Aorta (tissue), 5 donors: ENCODE results near the gene CUL5. TPM values are rescaled to one million over a fixed set of nuclear protein-coding genes. Genes with fewer than 3 reads are reported as not detected.

ENCODE experiments used
- ATAC-seq: fragments of 200-7000 bp; cut with Tn5 transposase; one replicate; pipeline ENCODE4 v1.9.1; 2022; ENCODE audit warnings: moderate library complexity; ENCODE audit not compliant: low FRiP score
- DNase-seq, 2 donors: peaks; one replicate each; pipeline ENCODE4 v3.0.0-alpha.2; 2020
- H3K27ac ChIP-seq, 2 donors: one replicate each; pipeline ENCODE4 v1.5.1; 2013; ENCODE audit warnings: low read length in 2 of 2, mild to moderate bottlenecking in 2 of 2, moderate library complexity in 2 of 2, control low read depth in 1 of 2, inconsistent platforms in 1 of 2, low read depth in 1 of 2
- H3K27me3 ChIP-seq, 2 donors: one replicate each; pipeline ENCODE4 v1.6.1; 2013; ENCODE audit warnings: control low read depth in 1 of 2, low read length in 1 of 2, mild to moderate bottlenecking in 1 of 2, moderate library complexity in 1 of 2; ENCODE audit not compliant: insufficient read depth in 2 of 2, control insufficient read depth in 1 of 2
- H3K36me3 ChIP-seq, 2 donors: one replicate each; pipeline ENCODE4 v1.6.1; 2013; ENCODE audit warnings: control low read depth in 1 of 2, low read length in 1 of 2, mild to moderate bottlenecking in 1 of 2; ENCODE audit not compliant: insufficient read depth in 2 of 2, control insufficient read depth in 1 of 2
- H3K4me1 ChIP-seq, 2 donors: one replicate each; pipeline ENCODE4 v1.6.1; 2013; ENCODE audit warnings: low read length in 2 of 2, control low read depth in 1 of 2, mild to moderate bottlenecking in 1 of 2, moderate library complexity in 1 of 2; ENCODE audit not compliant: insufficient read depth in 2 of 2, control insufficient read depth in 1 of 2
- H3K4me3 ChIP-seq, 2 donors: one replicate each; pipeline ENCODE4 v1.5.1; 2013; ENCODE audit warnings: low read length in 2 of 2, control low read depth in 1 of 2, mild to moderate bottlenecking in 1 of 2
- H3K9me3 ChIP-seq: one replicate; pipeline ENCODE4 v1.6.1; 2013; ENCODE audit warnings: mild to moderate bottlenecking, low read length; ENCODE audit not compliant: control insufficient read depth
- WGBS, 2 donors: extraction: QIAGEN DNeasy Blood & Tissue Kit; methylation state at CpG; one replicate each; pipeline ENCODE4 v1.1.7; 2013; 5-methylcytosine and 5-hydroxymethylcytosine counted together
- intact Hi-C, 2 donors: fragments of 100-400 bp; cut with DNase I; formaldehyde crosslinking; loops; one replicate each; pipeline versions ENCODE4 v1.14.2 to v1.15.0; 2022
- polyA plus RNA-seq, 2 donors: library from polyadenylated mRNA; stranded (reverse); fragments of 200-250 nt; gene quantifications; one replicate each; pipeline ENCODE4 v1.2.3, GENCODE V29; 2013
- total RNA-seq, 2 donors: library from RNA; stranded (reverse); fragmentation: NEBNext Ultra II Directional; extraction: Animal tissue kit (Norgen Biotek cat#: 25700); gene quantifications; one replicate each; pipeline ENCODE4 v1.2.1, GENCODE V29; 2021
- donor health status: healthy with polysubstance abuse.
- donor health status: Bipolar disorder and iron deficiency.
- donor health status: DM: no; HTN: no; CAD: no.
- donor health status: DM: no; HTN: no; CAD: no.
- donor health status: DM: yes; HTN: yes; CAD: no.

The CUL5 gene
- total and polyA plus RNA-seq, 4 donors, result 8.5 to 34.3 (median 21.8) TPM

DNA sequence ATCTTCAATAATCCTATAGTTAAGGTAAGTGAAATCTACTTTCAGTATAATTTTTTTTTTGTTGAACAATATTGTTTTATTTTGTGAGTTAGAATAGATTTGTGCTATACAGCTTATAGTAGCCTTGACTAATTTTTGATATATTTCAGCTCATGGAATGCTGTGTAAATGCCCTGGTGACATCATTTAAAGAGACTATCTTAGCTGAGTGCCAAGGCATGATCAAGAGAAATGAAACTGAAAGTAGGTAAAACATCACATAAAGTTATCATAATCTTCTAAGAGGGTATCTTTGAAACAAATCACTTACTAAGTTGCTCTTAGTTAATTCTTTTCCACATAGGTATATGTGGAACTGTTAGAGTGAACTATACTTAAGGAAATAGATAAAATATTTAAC is 61.2 kb downstream of the CUL5 start:
- no peaks in the 10 kb centered on the region for H3K4me1 ChIP-seq
- no peaks in the 10 kb centered on the region for H3K9me3 ChIP-seq
- no peaks in the 10 kb centered on the region for H3K27me3 ChIP-seq
- intact Hi-C loops, result no loop called here
- no peak for ATAC-seq
- DNase-seq, result no peak
- no peak overlapping the region for H3K4me3 ChIP-seq
- H3K27ac ChIP-seq, result no peak overlapping the region
- peaks cover 0 to 2% of the 10 kb centered on the region in 2 donors for H3K36me3 ChIP-seq

GRCh38 chr11:108084811-108085210 is 76.1 kb downstream of the CUL5 start:
- Histone ChIP-seq H3K9me3 (no peaks in the 10 kb centered on the region), H3K36me3 (peaks cover 0 to 3% of the 10 kb centered on the region in 2 donors)
- WGBS, 2 donors, result 54 to 62% methylated on average over 1 of the region's 1 CpG

GRCh38 chr11:108085672-108086071 is 77.0 kb downstream of the CUL5 start:
- ATAC-seq, result no peak
- H3K36me3 ChIP-seq, result peaks cover 0 to 3% of the 10 kb centered on the region in 2 donors

More at GRCh38 chr11:108084811-108085210, 76.1 kb downstream of the CUL5 start:
- no peak overlapping the region for H3K27ac ChIP-seq
- DNase-seq (no peak), ATAC-seq (no peak)
- H3K27me3 ChIP-seq, result no peaks in the 10 kb centered on the region
- H3K4me1 ChIP-seq, result no peaks in the 10 kb centered on the region
- intact Hi-C loops, result no loop called here
- H3K4me3 ChIP-seq, result no peak overlapping the region

GRCh38 chr11:108092134-108092533 is 83.4 kb downstream of the CUL5 start:
- no peaks in the 10 kb centered on the region for H3K9me3 ChIP-seq
- DNase-seq, result no peak
- H3K36me3 ChIP-seq, result no peaks in the 10 kb centered on the region
- 47% methylated on average over 2 of the region's 2 CpGs for WGBS, 2 donors
- no peaks in the 10 kb centered on the region for H3K4me1 ChIP-seq
- intact Hi-C loops, result no loop called here
- no peak overlapping the region for H3K4me3 ChIP-seq
- no peaks in the 10 kb centered on the region for H3K27me3 ChIP-seq
- ATAC-seq, result no peak
- no peak overlapping the region for H3K27ac ChIP-seq

More at GRCh38 chr11:108085672-108086071, 77.0 kb downstream of the CUL5 start:
- H3K27me3 ChIP-seq, result no peaks in the 10 kb centered on the region
- no peaks in the 10 kb centered on the region for H3K4me1 ChIP-seq
- H3K27ac ChIP-seq, result no peak overlapping the region
- WGBS, 2 donors, result 96 to 98% methylated on average over 2 of the region's 2 CpGs
- DNase-seq, result no peak
- intact Hi-C loops, result no loop called here
- no peaks in the 10 kb centered on the region for H3K9me3 ChIP-seq
- no peak overlapping the region for H3K4me3 ChIP-seq

DNA sequence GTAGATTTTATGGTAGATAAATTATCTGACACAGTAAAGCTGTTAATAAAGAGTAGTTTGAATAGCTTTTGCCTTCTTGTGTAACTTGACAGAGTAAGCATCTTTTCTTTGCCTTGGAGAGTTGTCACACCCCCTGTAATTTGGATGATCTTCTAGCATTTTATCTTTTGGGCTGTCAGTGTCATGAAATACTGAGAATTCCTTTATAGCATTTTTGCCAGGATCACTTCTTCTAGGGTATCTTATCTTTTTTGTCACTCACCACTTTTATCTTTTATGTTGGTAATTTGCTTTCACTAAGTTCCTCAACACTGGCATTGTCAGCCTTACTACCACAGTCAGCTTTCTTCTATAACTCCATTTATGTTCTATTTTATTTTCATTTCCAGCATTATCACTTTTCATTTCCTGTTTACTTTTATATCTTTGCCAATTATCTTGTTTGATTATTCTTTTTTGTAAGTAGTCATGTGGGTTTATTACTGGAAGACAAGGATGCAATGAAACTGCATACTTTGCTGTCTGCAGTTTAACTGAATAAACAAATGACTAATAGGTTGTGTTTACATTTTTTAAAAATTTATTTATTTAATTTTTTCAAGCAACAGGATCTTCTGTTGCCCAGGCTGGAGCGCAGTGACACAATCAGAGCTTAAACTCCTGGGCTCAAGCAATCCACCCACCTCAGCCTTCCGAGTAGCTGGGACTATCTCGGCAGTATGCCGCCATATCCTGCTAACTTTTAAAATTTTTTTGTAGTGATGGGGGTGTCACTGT is 84.6 kb downstream of the CUL5 start:
- Histone ChIP-seq H3K4me3 (no peak overlapping the region), H3K4me1 (no peaks in the 10 kb centered on the region), H3K27ac (no peak overlapping the region), H3K9me3 (no peaks in the 10 kb centered on the region), H3K27me3 (no peaks in the 10 kb centered on the region), H3K36me3 (no peaks in the 10 kb centered on the region)
- 82 to 89% methylated on average over 4 of the region's 4 CpGs for WGBS, 2 donors
- intact Hi-C loops, result no loop called here
- ATAC-seq, result no peak
- DNase-seq, result no peak

- DNase-seq (no peak), ATAC-seq (no peak)
- Histone ChIP-seq H3K9me3 (no peaks in the 10 kb centered on the region), H3K27ac (no peak overlapping the region), H3K36me3 (peaks cover 4 to 5% of the 10 kb centered on the region in 2 donors), H3K27me3 (no peaks in the 10 kb centered on the region), H3K4me3 (no peak overlapping the region), H3K4me1 (no peaks in the 10 kb centered on the region)
- 91 to 94% methylated on average over 3 of the region's 3 CpGs for WGBS, 2 donors
- intact Hi-C loops, result no loop called here
Observed at GRCh38 chr11:108097179-108097578, 88.5 kb downstream of the CUL5 start.

GRCh38 chr11:108101090-108101775 is 92.5 kb downstream of the CUL5 start:
- H3K27me3 ChIP-seq, result no peaks in the 10 kb centered on the region
- no peak for ATAC-seq
- WGBS, 2 donors, result 75 to 93% methylated on average over 1 of the region's 1 CpG

DNA sequence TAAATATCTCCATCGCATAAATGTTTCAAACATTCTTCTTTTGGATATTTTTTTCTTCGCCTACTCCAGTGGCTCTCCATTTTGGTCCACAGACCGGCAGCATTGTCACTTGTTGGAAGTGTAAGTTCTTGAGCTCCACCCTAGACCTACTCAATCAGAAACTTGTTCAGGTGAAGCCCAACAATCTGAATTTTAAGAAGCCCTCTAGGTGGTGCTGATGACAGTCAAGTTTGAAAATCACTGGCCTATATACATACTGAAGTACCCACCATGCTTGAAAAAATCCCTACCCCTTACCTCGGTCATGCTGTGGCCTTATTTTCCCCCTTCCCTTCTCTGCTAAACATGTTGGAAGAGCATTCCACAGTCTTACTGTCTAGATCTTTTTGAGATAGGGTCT is 102.4 kb downstream of the CUL5 start:
- Histone ChIP-seq H3K4me1 (peaks cover 0 to 6% of the 10 kb centered on the region in 2 donors), H3K4me3 (no peak overlapping the region), H3K27me3 (no peaks in the 10 kb centered on the region), H3K36me3 (no peaks in the 10 kb centered on the region), H3K27ac (no peak overlapping the region), H3K9me3 (no peaks in the 10 kb centered on the region)
- ATAC-seq (no peak), DNase-seq (no peak)
- intact Hi-C loops, result no loop called here
- WGBS, 2 donors, result 89 to 91% methylated on average over 4 of the region's 4 CpGs

More at GRCh38 chr11:108101090-108101775, 92.5 kb downstream of the CUL5 start:
- H3K27ac ChIP-seq, result no peak overlapping the region
- peaks cover 4 to 5% of the 10 kb centered on the region in 2 donors for H3K36me3 ChIP-seq
- DNase-seq, result no peak
- H3K9me3 ChIP-seq, result no peaks in the 10 kb centered on the region
- intact Hi-C loops, result no loop called here
- no peaks in the 10 kb centered on the region for H3K4me1 ChIP-seq
- no peak overlapping the region for H3K4me3 ChIP-seq

DNA sequence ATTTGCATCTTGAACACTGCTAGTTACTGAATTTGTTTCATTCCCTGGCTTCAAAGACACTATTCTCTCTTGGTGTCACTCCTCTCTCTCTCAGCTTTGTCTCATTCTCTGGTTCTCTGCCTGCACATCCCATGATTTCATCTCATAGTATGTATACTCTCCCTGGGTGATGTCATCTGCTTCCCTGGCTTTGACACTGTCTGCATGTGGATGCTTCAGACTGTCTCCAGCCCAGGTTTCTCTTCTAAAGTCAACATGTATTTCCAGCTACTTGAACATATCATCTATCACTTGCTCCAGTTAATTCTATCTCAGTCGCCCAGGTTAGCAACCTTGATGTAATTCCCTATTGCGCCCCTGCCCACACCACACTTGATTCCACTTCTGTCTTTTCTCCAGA is 103.4 kb downstream of the CUL5 start:
- Histone ChIP-seq H3K4me1 (peaks cover 0 to 6% of the 10 kb centered on the region in 2 donors), H3K27ac (no peak overlapping the region), H3K4me3 (no peak overlapping the region), H3K36me3 (no peaks in the 10 kb centered on the region), H3K9me3 (no peaks in the 10 kb centered on the region), H3K27me3 (no peaks in the 10 kb centered on the region)
- no peak for DNase-seq
- ATAC-seq, result no peak
- intact Hi-C loops, result no loop called here
- WGBS, 2 donors, result 96 to 98% methylated on average over 2 of the region's 2 CpGs
